Neural cell (in vitro differentiated cells): ENCODE data around the gene TMEM212. TPM values are rescaled to one million over a fixed set of nuclear protein-coding genes. Genes with fewer than 3 reads are reported as not detected.

Experiments used
- H2AFZ ChIP-seq: fragments of 200-600, 300-800 bp; sonication (generic), shearing (Covaris generic); 2 replicates; pipeline ENCODE4 v1.6.0; 2014; ENCODE audit warnings: low read depth, mild to moderate bottlenecking, antibody characterized with exemption, low read length, moderate library complexity
- H3F3A ChIP-seq: fragments of 200-600 bp; shearing (Covaris generic); 2 replicates; pipeline ENCODE4 v1.6.1; 2016; ENCODE audit warnings: mild to moderate bottlenecking, moderate library complexity, mixed read lengths, antibody characterized with exemption, low read length; ENCODE audit not compliant: insufficient read depth, poor library complexity, severe bottlenecking
- H3K27ac ChIP-seq: fragments of 200-600, 300-800 bp; sonication (generic), shearing (Covaris generic); 2 replicates; pipeline ENCODE4 v1.5.1; 2014; ENCODE audit warnings: mild to moderate bottlenecking, low read length, moderate library complexity
- H3K27me3 ChIP-seq: fragments of 300-800, 200-600 bp; sonication (generic), shearing (Covaris generic); 2 replicates; pipeline ENCODE4 v1.6.0; 2014; ENCODE audit warnings: mild to moderate bottlenecking, low read depth, low read length, moderate library complexity; ENCODE audit not compliant: insufficient read depth
- H3K36me3 ChIP-seq: fragments of 300-800, 200-600 bp; sonication (generic), shearing (Covaris generic); 2 replicates; pipeline ENCODE4 v1.5.1; 2014; ENCODE audit warnings: mild to moderate bottlenecking, antibody characterized with exemption, low read length, moderate library complexity; ENCODE audit not compliant: insufficient read depth
- H3K4me2 ChIP-seq: fragments of 300-800, 200-600 bp; sonication (generic), shearing (Covaris generic); 2 replicates; pipeline ENCODE4 v1.6.0; 2014; ENCODE audit warnings: mild to moderate bottlenecking, low read length
- H3K4me3 ChIP-seq: fragments of 300-800, 200-600 bp; sonication (generic), shearing (Covaris generic); 2 replicates; pipeline ENCODE4 v1.5.1; 2014; ENCODE audit warnings: mild to moderate bottlenecking, low read length, moderate library complexity
- H3K79me2 ChIP-seq: fragments of 200-600 bp; shearing (Covaris generic); replicated peaks from 2 replicates; pipeline ENCODE4 v1.6.0; 2014; ENCODE audit warnings: mild to moderate bottlenecking, low read length, moderate library complexity; ENCODE audit not compliant: insufficient read depth
- H3K9ac ChIP-seq: fragments of 300-800, 200-600 bp; sonication (generic), shearing (Covaris generic); 2 replicates; pipeline ENCODE4 v1.6.1; 2016; ENCODE audit warnings: mild to moderate bottlenecking, low read length, mixed read lengths
- H3K9me2 ChIP-seq: fragments of 200-600 bp; shearing (Covaris generic); 2 replicates; pipeline ENCODE4 v1.6.1; 2016; ENCODE audit warnings: mild to moderate bottlenecking, low read length, mixed read lengths; ENCODE audit not compliant: insufficient read depth
- H3K9me3 ChIP-seq: fragments of 200-600, 300-800 bp; sonication (generic), shearing (Covaris generic); 2 replicates; pipeline ENCODE4 v1.6.1; 2016; ENCODE audit warnings: mild to moderate bottlenecking, mixed run types, low read length, moderate library complexity, mixed read lengths
- H4K20me1 ChIP-seq: fragments of 200-600 bp; shearing (Covaris generic); 2 replicates; pipeline ENCODE4 v1.6.1; 2016; ENCODE audit warnings: mild to moderate bottlenecking, mixed run types; ENCODE audit not compliant: insufficient read depth
- CTCF ChIP-seq: fragments of 450-650 bp; IDR thresholded peaks from 2 replicates; pipeline ENCODE4 v1.5.1; 2014; ENCODE audit warnings: antibody characterized with exemption, mild to moderate bottlenecking, moderate library complexity; ENCODE audit not compliant: poor library complexity, severe bottlenecking
- EP300 ChIP-seq: fragments of 450-650 bp; conservative IDR thresholded peaks from 2 replicates; pipeline ENCODE4 v1.6.1; 2014; ENCODE audit warnings: antibody characterized with exemption, mild to moderate bottlenecking, moderate library complexity; ENCODE audit not compliant: poor library complexity, severe bottlenecking
- EZH2 ChIP-seq: fragments of 200-600, 300-800 bp; shearing (Covaris generic), sonication (generic); IDR thresholded peaks from 2 replicates; pipeline ENCODE4 v1.6.1; 2014; ENCODE audit warnings: antibody characterized with exemption, low read length, borderline replicate concordance, mild to moderate bottlenecking; ENCODE audit not compliant: insufficient read depth, poor library complexity, severe bottlenecking
- MXI1 ChIP-seq: fragments of 450-650 bp; conservative IDR thresholded peaks from 2 replicates; pipeline ENCODE4 v1.6.1; 2014; ENCODE audit warnings: antibody characterized with exemption, mild to moderate bottlenecking; ENCODE audit not compliant: poor library complexity, severe bottlenecking
- POLR2AphosphoS5 ChIP-seq: IDR thresholded peaks from 2 replicates; pipeline ENCODE4 v1.6.1; 2012
- RAD21 ChIP-seq: fragments of 450-650 bp; conservative IDR thresholded peaks from 2 replicates; pipeline ENCODE4 v1.6.1; 2014; ENCODE audit warnings: antibody characterized with exemption, mild to moderate bottlenecking, moderate library complexity
- REST ChIP-seq: IDR thresholded peaks from 2 replicates; pipeline ENCODE4 v1.6.1; 2012; ENCODE audit warnings: borderline replicate concordance
- SMC3 ChIP-seq: fragments of 450-650 bp; conservative IDR thresholded peaks from 2 replicates; pipeline ENCODE4 v1.6.1; 2014; ENCODE audit warnings: antibody characterized with exemption, mild to moderate bottlenecking, moderate library complexity; ENCODE audit not compliant: poor library complexity
- TAF1 ChIP-seq: IDR thresholded peaks from 2 replicates; pipeline ENCODE4 v1.6.1; 2012; ENCODE audit warnings: low read depth
- polyA plus RNA-seq: library from polyadenylated mRNA; depleted of rRNA; stranded (reverse); fragments of >200 nt; gene quantifications from 2 replicates; pipeline ENCODE4 v1.2.3, GENCODE V29; 2014

Gene TMEM212
- polyA plus RNA-seq, 1 donor from 2014 or later: not detected

- Histone ChIP-seq H3K9me3 (no peaks in the 10 kb centered on the region), H3K4me2 (no peak overlapping the region)
Measured at GRCh38 chr3:171841620-171842000, 1.5 kb upstream of the TMEM212 start.

GRCh38 chr3:171844873-171845272 lies 1.7 kb downstream of the TMEM212 start:
- Histone ChIP-seq H3K9ac (no peak overlapping the region), H3K9me3 (no peaks in the 10 kb centered on the region), H3K27me3 (no peaks in the 10 kb centered on the region), H3K36me3 (no peaks in the 10 kb centered on the region), H3K27ac (no peak overlapping the region), H3K4me3 (no peak overlapping the region), H2AFZ (no peak overlapping the region), H3K4me2 (no peak overlapping the region), H3K9me2 (no peaks in the 10 kb centered on the region), H3F3A (no peaks in the 10 kb centered on the region), H3K79me2 (no peaks in the 10 kb centered on the region), H4K20me1 (no peaks in the 10 kb centered on the region)
- no peak for TF ChIP-seq SMC3
- no peak for TF ChIP-seq EP300
- no peak for TF ChIP-seq MXI1
- no peak for TF ChIP-seq EZH2
- TF ChIP-seq CTCF: no peak
- TF ChIP-seq REST: no peak
- no peak for TF ChIP-seq POLR2AphosphoS5
- no peak for TF ChIP-seq RAD21
- no peak for TF ChIP-seq TAF1

More at GRCh38 chr3:171841620-171842000, 1.5 kb upstream of the TMEM212 start:
- Histone ChIP-seq H3K9me2 (no peaks in the 10 kb centered on the region), H3K79me2 (no peaks in the 10 kb centered on the region), H3K36me3 (no peaks in the 10 kb centered on the region), H3K4me3 (no peak overlapping the region), H4K20me1 (no peaks in the 10 kb centered on the region), H3K9ac (no peak overlapping the region), H3K27me3 (no peaks in the 10 kb centered on the region), H2AFZ (no peak overlapping the region), H3K27ac (no peak overlapping the region), H3F3A (no peaks in the 10 kb centered on the region)
- TF ChIP-seq SMC3: no peak
- no peak for TF ChIP-seq POLR2AphosphoS5
- no peak for TF ChIP-seq CTCF
- TF ChIP-seq TAF1: no peak
- TF ChIP-seq MXI1: no peak
- no peak for TF ChIP-seq RAD21
